ENCODE data around the gene UBTD2.

The UBTD2 gene

GRCh38 chr5:172162987-172163343 is 120.6 kb downstream of the UBTD2 start:
- no peak overlapping the region for H3K9ac ChIP-seq (ENCODE audit: insufficient read length)
- no peaks in the 10 kb centered on the region for H3K9me3 ChIP-seq (ENCODE audit: low read depth, low read length)
- H3K4me3 ChIP-seq, result no peak overlapping the region
- H3K27ac ChIP-seq, result no peak overlapping the region
- no peak for TF ChIP-seq EZH2 (IDR thresholded peaks at IDR 0.05)
- H3K36me3 ChIP-seq (ENCODE audit: insufficient read depth, low read length), result no peaks in the 10 kb centered on the region
- no peak for DNase-seq (ENCODE audit: low read depth, low spot score)

GRCh38 chr5:172162323-172162986 is 121.1 kb downstream of the UBTD2 start:
- Histone ChIP-seq H3K4me3 (no peak overlapping the region), H3K36me3 (ENCODE audit: insufficient read depth, low read length) (no peaks in the 10 kb centered on the region), H3K27ac (no peak overlapping the region), H3K9me3 (ENCODE audit: low read depth, low read length) (no peaks in the 10 kb centered on the region), H3K9ac (ENCODE audit: insufficient read length) (no peak overlapping the region)
- no peak for DNase-seq (ENCODE audit: low read depth, low spot score)
- TF ChIP-seq FOXP2 (optimal IDR thresholded peaks at IDR 0.05; ENCODE audit: control extremely low read depth, extremely low read length, insufficient read depth) (no peak), EZH2 (IDR thresholded peaks at IDR 0.05) (no peak), POLR2AphosphoS5 (IDR thresholded peaks at IDR 0.05; ENCODE audit: borderline replicate concordance, low read depth, low read length) (no peak)

- no peaks in the 10 kb centered on the region for H3K36me3 ChIP-seq (ENCODE audit: insufficient read depth, low read length)
Observed at GRCh38 chr5:172160506-172160905, 123.1 kb downstream of the UBTD2 start.

More at GRCh38 chr5:172160506-172160905, 123.1 kb downstream of the UBTD2 start:
- Histone ChIP-seq H3K4me3 (no peak overlapping the region), H3K9me3 (ENCODE audit: low read depth, low read length) (no peaks in the 10 kb centered on the region), H3K27ac (no peak overlapping the region), H3K9ac (ENCODE audit: insufficient read length) (no peak overlapping the region)
- DNase-seq (ENCODE audit: low read depth, low spot score), result no peak
- no peak for TF ChIP-seq POLR2AphosphoS5 (IDR thresholded peaks at IDR 0.05; ENCODE audit: borderline replicate concordance, low read depth, low read length)
- no peak for TF ChIP-seq FOXP2 (optimal IDR thresholded peaks at IDR 0.05; ENCODE audit: control extremely low read depth, extremely low read length, insufficient read depth)
- no peak for TF ChIP-seq EZH2 (IDR thresholded peaks at IDR 0.05)
